ENCODE data around the gene A2ML1.
"Not testable (repeated sequence)": the region's sequence is repeated elsewhere in the genome, so short reads cannot be mapped to it uniquely, and the experiment has no call there.

A2ML1 gene

DNA sequence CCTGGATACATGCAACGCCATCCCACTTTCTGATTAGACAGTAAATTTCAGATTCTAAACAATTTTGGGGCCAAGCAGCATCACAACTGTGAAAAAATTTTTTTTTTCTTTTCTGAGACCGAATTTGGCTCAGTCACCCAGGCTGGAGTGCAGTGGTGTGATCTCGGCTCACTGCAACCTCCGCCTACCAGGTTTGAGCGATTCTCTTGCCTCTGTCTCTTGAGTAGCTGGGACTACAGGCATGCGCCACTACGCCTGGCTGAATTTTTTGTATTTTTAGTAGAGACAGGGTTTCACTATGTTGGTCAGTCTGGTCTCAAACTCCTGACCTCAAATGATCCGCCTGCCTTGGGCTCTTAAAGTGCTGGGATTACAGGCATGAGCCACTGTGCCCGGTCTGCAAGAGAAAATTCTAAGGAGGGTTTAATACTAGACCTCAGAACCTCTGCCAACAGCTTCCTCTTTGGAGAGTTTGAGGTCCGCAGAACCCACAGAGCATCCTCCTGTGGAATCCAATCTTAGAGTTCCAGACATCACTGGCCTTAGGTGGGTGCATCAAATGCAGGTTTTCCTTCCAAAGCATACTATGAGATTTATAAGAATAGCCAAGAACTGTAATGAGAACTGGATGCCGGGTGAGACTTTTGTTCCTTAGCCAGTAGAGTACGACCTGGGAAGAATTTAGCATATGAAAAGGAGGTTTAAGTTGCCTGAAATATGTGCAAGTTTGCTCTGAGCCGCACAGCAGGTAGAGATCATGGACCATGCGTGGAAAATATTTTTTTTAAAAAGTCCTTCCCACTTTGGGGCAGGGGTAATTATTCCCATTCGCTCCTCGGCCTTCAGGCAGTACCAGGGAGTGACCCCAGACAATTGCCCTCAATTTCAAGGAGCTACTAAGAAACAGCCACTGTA lies 84.1 kb downstream of the A2ML1 start:
- no peak for DNase-seq (ENCODE audit: low read depth in 3 of 3)

DNA sequence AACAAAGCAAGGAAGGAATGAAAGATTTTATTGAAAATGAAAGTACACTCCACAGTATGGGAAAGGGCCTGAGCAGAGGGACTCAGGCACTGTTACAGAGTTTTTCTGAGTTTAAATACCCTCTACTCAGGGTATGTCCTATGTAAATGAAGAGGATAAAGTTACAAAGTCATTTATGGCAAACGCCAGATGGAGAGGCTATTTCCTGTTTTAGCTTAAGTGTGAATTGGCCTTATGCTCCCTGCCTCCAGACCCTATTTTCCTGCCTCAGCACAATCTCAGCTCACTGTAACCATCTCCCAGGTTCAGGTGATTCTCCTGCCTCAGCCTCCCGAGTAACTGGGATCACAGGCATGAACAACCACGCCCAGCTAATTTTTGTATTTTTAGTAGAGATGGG lies 85.1 kb downstream of the A2ML1 start:
- no peak for DNase-seq (ENCODE audit: low read depth in 3 of 3)

- no peak for DNase-seq (ENCODE audit: low read depth in 3 of 3)
These were observed 87.3 kb downstream of the A2ML1 start for GRCh38 chr12:8909752-8910151.

DNA sequence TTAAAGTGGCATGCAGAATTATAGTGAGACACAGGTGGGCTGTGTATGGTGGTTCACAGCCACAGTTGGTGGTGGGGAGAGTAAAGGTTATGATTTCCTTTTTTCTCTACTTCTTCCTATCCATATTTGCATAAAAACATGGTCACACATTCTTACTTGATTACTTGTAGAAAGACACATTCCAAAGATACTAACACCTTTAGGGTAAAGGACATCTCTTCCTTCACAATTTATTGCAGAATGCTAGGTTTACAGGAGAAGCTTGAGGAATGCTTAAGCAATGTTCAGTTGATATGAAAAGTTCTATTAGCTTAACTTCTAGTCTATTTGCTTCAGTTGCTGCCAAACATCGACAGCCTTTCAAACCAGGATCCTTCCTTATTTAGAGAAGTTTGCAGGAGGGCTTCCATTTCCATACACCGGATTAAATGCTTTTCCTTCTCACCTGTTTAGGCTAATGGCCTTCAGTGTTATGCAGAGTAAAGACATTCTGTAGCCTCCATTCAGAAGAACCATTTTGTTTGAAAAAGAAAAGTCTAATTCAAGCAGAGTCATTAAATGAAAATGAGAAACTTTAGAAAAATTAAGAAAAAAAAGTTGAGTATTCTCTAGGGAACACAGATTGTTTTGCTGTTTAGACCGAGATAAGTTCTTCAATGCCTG lies 89.3 kb downstream of the A2ML1 start:
- DNase-seq (ENCODE audit: low read depth in 3 of 3) = no peak

DNA sequence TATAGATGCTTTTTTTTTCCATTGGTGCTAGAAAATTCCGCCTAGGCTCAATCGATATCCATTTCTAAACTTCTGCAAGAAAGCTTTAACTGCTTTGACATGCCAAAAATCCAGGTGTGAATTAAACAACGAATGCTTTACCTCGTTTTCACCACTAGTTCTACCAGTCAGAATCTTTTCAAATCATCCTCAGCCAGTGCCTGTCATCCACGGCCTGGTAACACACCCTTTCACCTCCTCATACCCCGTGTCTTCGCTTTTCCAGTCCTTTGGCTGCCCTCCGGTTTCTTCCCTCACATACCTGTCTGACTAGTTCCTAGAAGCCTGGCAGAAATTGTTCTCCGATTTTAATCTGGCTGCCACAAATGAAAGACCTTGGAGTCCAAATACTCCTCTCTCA lies 90.5 kb downstream of the A2ML1 start:
- no peak for DNase-seq (ENCODE audit: low read depth in 3 of 3)

DNA sequence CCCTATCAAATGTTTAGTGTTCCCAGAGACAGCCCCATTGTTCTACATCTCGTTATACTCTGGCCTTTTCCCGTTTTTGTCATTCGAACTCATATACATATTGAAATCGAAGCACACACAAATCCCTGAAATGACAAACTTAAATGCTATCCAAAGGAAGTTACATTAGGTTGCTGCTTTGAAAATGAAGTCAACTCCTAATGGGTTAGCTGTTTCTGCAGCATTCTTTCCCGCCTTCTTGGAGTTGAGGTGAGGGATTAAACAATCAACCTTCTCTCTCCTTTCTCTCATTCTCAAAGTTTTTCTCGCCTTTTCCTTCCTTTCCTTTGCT lies 91.2 kb downstream of the A2ML1 start:
- DNase-seq (ENCODE audit: low read depth in 3 of 3) = no peak

GRCh38 chr12:8914033-8914715 lies 91.8 kb downstream of the A2ML1 start, which contains the start of gene PHC1:
PHC1 (plus strand) TSS chr12:8914509; CDS start chr12:8917678, 3,169 bp downstream.
- peak; percentile 60 to 76 (median 66) for DNase-seq (ENCODE audit: low read depth in 3 of 3)

DNA sequence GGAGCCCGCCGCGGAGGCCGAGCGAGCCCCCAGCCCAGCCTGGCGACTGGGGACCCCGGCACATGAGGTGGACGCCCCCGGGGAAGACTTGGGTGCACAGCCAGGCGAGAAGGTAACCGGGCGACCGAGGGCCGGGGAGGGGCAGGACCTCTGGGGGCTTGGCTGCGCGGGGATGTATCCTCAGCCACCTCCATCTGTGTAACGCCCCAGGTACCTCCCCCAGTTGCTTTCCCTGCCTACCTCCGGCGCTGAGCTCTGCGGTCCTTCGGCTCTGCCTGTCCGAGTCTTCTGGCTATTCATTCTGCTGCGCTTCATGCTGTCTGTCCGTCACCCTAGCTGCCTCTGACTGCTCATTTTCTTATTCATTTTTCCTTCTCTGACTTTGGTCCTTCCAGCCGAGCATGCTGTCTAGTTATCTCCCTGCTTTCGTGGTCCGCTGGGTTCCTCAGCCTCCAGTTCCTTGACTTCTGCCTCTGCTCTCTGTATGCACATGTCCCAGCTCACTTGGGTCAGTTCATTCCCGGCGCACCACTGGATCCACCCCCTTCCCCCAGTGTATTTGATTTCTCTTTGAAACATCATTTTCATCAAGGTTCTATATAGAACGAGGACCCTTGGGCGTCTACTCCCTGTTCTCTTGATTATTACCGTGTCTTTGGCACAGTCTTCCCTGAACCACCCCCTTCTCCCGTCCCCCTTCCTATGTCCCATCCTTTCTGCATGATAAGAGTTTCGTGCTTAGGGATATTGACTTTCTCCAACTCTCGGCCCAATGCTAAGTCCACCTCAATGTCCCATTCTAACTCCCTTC lies 92.5 kb downstream of the A2ML1 start:
- peak; percentile 25 to 62 (median 30) for DNase-seq (ENCODE audit: low read depth in 3 of 3)

GRCh38 chr12:8916154-8916553 lies 93.7 kb downstream of the A2ML1 start:
- no peak for DNase-seq (ENCODE audit: low read depth in 3 of 3)

- no peak for DNase-seq (ENCODE audit: low read depth in 3 of 3)
These were observed 94.6 kb downstream of the A2ML1 start for GRCh38 chr12:8917031-8917430.

- no peak for DNase-seq (ENCODE audit: low read depth in 3 of 3)
These were observed 95.3 kb downstream of the A2ML1 start for GRCh38 chr12:8917751-8918150.

GRCh38 chr12:8919643-8920042 lies 97.2 kb downstream of the A2ML1 start:
- not testable (repeated sequence) for DNase-seq (ENCODE audit: low read depth in 3 of 3)

DNA sequence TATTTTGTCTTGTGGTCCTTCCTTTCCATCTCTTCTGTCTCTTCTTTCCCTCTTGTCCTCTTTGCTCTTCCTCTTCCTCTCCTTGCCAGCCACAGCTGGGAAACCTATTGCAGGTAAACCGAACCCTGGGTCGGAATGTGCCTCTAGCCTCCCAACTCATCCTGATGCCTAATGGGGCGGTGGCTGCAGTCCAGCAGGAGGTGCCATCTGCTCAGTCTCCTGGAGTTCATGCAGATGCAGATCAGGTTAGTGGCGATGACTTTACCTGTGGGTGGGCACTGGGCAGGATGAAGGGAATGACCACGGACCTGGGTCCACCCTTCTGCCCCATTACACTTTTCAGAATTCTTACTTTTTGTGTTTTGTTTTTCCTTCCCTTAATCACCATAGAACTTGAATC lies 100.1 kb downstream of the A2ML1 start:
- DNase-seq (ENCODE audit: low read depth in 3 of 3) = no peak

Measured in stimulated activated CD4-positive, alpha-beta T cell treated with anti-CD3 and anti-CD28 coated beads, TNF-alpha, amount 100 ng/mL, for 24 hours (primary cell).